Measurements from ENCODE around the gene GPR183.

The GPR183 gene, protein sequence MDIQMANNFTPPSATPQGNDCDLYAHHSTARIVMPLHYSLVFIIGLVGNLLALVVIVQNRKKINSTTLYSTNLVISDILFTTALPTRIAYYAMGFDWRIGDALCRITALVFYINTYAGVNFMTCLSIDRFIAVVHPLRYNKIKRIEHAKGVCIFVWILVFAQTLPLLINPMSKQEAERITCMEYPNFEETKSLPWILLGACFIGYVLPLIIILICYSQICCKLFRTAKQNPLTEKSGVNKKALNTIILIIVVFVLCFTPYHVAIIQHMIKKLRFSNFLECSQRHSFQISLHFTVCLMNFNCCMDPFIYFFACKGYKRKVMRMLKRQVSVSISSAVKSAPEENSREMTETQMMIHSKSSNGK

DNA sequence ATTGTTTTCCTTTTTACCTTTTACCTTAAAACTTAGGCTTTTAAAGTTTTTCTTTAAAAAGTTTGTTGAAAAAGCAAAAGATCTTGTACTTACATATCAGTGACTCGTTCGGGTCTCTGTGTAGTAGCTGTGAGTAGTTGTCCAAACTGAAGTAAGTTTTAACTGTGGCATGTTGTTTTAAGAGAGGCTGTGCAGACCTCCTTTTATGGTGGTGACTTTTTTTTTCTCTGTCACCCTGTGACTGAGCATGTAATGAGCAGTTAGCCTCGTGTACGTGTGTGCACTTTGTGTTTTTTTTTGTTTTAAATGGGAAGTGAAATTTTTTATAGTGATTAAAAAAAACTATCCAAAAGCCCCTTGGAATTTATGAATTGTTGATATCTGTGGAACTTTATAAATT, at the start of gene GPR183:
TSS of gene GPR183 (minus strand) at position 153 of the 400 bp plus-strand sequence. CDS start 11,254 bp downstream, outside the sequence.
- DNase-seq: no peak

DNA sequence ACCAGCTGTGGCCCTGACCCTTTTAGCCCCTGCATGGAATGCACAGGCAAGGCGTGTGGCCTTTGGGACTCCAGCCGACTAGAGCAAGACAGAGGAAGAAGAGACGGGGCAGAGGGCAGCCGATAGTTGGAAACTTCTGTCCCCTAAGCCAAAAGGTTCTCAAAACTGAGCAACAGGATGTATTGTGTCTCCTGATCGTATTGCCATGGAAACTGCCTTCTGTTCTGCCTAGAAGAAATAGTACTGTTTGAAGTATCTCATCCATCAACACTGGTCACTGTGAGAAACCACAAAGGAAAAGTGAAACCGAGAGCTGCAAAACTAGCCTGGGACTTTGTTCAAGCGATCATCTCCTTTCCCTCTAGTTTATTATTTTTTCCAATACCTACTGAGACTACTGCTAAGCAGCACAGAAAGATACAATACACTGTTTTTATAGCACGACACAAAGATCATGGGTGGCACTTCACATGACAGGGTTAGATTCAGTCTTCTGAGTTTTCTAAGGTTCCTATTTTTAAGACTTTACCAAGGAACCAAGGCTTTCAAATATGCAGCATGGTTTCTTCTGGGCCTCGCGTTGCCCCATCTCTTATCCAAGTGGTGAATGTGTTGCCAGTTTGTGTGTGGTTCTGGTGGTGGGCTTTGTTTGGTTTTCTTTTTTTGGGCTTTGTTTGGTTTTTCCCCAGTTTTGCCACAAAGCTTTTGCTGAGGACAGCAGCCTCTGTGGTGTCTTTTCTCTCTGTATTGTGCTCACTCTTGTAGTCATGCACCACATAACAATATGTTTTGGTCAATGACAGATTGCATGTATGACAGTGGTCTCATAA, 49.3 kb upstream of the GPR183 start:
- peak in 2 of 56 donors; percentile 15 to 16 for DNase-seq

DNA sequence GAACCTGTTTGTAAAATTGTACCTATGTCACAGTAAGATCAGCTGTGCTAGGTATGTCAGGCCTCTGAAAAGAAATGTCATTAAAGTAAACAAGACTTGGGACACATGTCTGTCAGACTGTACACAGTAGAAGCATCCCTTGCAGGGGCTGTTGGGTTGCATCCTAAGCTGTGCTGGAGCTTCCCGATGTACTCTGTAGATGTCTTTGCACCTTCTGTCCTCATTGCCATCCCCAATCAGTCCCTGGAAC, 48.7 kb upstream of the GPR183 start:
- DNase-seq: no peak

DNA sequence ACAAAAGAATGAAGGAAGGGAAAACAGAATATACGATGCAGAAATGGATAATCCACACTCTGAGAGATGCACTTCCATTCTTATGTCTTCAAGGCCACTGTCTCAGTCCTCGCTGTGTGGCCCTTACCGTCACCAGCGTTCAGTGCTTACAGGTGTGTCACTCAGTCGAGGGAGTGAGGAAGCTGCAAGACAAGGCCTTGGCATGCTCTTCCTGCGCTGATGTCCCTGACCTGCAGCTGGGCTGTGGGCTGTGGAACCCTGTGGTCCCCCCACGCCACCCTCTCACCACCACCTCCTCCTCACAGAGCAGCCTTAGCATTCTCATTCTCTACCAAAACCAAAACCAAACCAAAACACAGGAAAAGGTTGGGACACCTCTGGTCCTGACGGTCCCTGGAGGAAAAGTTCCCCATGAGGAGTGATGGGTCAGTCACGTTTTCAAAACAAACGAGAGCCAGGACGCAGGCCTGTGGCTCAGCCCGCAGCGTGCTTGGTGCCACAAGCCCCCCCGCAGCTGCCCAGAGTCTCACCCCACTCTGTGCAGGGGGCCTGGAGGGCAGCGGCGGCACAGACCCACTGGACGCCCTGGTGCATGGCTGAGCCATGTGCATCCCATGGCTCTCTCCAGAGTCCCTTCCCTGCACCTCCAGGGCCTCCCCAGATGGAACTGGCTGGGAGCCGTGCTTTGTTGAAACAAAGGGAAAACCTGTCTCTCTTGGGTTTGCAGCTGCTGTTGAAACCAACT, 48.2 kb upstream of the GPR183 start:
- DNase-seq: no peak

DNA sequence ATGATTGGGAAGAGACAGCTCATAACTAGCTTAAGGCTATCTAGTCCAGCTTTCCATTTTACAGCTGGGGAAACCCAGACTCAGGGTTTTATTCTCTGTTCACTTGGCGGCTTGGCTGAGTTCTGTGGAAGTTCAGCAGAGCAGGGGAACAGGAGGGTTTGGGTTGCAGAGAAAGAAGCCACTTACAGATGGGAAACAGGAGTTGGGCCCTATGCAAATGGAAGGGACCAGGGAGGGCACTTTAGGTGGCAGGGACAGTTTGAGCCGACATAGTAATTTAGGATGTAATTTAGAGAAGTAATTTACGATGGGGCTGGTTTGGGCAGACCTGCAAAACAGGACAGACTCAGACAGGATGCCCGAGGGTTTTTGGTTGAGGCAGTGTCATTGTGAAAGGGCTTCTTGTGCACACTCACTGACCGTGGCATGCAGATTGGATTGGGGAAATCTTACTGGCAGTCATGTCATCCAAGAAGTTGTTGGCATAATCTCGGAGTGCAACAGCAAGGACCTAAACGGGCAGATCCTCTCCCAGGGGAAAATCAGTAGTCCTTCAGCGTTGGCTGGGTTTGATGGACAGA, 47.3 kb upstream of the GPR183 start:
- DNase-seq: no peak

DNA sequence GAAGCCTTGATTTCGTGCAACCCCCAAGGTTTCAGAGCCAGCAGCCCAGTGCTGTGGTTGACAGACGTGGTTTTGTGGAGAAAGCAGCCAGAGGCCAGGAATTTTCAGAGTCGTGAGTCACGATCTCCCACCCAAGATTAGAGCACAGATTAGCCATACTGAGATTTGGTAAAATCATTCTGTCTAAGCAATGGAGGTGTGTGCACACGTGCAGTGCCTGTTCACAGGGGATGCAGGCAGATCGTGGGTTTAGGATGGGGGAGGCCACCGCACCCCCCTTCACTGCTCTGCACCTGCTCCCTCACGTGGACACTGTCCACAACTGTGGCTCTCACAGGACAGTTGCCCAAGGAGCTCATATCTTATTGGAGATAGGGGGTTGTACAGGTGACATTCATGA, 46.6 kb upstream of the GPR183 start:
- DNase-seq: no peak

DNA sequence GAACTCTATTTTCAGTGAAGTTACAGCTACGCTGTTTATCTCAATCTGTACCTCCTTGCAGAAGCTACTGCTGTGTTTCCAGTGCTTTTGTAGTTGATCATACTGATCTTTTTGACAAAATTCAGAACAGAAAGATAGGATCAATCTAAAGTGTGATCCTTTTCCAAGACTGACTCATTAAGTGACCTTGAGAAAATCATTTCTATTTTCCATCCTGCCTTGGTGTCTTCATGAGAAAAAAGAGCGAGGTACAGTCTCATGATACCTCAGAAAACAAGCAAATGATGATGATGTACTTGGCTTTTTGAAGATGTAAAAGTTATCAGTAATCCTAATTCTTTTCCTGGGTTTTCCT, 46.0 kb upstream of the GPR183 start:
- DNase-seq: no peak

DNA sequence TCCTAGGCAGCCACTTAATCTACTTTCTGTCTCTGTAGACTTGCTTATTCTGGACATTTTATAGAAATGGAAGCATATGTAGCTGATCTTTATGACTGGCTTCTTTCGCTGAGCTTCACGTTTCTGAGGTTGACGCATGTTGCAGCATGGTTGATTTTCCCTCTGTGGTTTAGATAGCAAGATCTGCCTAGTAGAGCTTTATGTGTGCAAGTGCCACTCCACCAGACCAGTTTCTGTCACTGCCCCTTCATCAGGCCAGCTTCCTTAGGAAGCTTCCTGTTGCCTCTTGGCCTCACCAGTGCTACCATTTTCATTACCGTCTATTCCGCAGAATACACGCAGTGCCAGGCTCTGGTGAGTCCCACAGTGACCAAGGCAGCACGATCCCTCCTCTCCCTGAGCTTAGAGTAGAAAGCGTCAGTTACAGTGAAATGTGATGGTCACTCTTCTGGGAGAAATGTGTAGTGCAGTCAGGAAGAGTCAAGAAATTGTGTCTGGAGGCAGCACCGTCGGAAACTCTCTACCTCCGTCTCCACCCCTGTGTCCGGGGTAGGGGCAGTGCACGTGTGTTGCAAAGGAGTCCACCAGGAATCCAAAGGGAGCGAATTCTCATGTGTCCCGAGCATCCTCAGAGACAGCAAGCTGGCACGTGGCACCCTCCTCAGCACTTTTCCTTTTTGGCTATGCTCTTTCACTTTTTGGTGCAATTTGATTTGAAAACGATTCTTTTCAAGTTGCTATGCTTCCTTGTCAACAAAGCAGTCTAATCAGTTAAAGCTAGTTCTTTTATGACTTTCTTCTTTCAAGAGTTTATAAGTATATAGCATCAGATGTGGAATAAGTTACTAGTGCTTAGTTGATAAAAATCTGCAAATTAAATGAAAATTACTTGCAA, 45.4 kb upstream of the GPR183 start:
- DNase-seq: no peak

DNA sequence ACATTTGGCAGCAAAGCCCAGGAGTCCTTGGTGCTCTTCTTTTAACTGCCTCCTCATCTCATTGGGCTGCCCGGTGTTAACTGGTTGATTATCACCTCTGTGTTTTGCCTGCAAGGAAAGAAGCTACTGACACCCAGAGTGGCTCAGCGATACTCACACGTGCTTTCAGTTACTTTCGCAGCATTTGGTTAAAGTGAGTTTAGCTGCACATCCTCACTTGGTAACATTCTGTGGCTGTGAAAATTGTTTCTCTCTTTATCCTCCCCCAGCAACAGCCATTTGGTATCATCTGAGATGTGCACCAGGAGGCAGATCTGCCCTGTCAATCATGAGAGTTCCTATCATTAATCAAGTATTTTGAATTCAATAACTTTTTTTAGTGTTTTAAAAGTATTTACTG, 44.6 kb upstream of the GPR183 start:
- no peak for DNase-seq

DNA sequence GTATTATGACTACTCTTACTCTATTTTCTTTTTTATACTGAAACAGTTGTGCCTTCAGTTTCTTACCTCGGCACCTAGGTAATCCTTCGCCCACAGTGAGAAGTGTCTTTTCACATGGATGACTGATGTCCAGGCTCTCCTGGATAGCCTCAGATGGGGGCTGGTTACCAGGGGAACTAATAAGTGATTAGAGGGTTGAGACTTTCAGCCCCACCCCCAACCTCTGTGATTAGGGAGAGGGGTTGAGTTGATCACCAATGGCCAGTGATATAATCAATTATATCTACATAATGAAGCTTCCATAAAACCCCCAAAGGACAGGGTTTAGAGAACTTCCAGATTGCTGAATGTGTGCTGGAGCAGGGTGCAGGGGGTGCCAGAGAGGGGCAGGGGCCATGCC, 43.0 kb upstream of the GPR183 start:
- no peak for DNase-seq

DNA sequence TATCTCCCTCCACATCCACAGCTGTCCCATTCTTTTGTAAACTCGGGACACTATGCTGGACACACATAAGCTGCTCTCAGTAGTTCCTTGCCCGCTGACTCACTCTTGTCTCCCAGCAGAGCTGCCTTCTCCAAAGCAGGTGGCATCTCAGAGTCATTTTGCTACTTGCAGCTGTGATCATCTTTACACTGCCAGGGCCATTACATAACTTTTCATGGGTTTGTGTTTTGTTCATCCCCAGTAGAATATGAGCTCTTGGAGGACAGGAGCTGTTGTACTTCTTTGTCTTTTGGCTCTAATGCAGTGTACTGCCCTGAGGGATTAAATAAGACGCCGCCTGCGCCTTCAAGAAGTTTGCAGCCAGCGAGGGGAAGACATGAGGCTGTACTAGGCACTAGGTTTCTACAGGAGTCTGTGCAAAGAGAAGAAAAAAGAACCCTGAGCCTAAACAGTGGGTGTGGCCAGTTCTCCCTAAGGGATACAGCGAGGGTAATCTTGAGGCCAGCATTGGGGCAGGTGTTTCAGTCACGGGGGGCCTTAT, 40.8 kb upstream of the GPR183 start:
- DNase-seq: no peak

DNA sequence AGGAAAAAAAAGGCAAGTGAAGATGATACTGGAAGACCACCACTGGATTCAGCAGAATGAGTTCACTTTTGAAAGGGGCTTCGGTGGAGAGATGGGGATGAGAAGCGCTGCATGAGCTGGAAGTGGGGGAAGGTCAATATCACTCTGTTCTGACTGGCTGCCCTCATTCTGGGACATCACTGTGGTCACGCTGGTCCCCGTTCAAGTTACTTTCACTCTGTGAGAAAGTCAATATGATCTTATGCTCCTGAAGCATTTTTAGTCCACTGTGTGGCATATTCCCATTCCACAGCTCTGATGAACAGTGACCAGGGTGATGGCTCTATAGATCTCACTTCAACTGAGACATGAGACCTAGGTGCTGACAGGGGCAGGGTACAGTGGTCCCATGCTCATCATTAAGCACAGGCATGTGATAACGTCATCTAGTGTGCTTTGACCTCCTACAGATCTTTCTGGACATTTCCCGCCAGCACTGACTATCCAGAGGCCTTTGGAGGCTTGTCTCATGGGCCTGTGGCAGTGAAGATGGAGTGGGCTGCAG, 40.2 kb upstream of the GPR183 start:
- DNase-seq: no peak

DNA sequence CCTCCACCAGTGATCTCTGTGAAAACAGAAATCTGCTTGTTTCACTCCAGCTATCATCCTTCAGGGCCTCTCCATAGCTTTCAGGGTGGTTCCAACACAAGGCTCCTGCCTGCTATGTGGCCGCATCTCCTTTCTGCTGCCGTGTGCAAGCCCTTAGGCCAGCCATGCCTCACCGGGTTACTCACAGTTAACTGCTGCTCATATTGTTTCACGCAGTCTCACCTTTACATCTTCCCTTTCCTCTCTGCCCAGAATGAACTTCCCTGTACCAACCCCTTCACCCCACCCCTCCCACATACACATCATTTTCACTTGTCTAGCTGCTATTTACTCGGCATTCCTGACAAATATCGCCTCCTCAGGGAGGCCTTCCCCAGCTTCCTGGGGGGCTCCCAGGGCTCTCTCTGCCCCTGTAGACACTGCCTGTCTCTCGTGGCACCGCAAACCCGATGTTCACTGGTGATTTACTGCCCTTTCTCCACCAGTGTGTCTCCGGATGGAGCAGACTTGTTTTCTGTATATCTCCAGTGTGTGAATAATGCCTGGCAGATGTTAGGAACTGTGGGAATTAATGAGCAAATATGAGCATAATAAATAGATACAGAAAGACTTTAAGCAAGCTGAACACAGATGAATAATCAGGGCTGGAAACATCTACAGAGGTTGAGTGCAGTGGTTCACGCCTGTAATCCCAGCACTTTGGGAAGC, 39.3 kb upstream of the GPR183 start:
- no peak for DNase-seq

DNA sequence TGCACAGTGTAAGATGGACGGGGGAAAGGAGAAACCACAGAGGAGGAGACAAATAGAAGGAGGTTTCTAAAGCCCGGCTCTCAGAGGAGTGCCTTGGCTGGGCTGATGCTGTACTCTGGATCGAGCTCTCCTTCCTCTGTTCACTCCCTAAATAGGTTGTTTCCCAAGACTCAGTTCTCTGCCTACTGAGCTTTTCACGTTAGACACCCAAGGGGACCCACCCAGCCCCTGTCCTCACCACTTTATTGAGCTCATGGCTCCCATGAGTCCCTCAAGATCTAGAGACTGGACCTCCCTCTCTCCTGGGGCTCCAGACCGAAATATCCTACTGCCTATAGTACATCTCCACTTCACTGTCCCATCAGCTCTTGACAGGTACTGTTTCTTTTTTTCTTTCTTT, 38.1 kb upstream of the GPR183 start:
- no peak for DNase-seq

DNA sequence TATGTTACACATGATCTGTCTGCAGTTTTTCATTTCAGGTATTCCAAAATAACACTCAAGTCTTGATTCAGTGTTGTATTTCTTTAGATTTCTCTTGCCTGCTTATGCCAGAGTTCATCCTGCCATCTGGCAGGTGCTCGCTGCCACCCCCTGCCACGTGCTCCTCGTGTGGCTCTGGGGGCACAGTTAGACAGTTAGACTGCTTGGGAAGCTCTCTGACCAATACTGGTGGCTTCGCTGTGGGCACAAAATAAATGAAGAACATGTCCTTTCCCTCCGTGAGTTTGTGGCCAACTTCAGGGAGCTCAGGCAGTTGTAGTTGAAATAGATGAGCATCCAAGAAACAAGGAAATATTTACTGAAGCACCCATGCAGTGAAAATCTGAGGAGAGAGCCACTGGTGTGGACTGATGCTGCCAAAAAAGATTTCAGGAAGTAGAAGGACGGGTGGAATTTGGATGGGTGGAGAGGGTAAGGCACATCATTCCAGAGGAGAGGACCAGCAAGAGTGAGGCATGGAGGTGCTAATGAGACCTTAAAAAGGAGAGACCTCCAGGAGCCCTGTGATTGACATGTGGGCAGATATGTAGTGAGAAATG, 37.5 kb upstream of the GPR183 start:
- no peak for DNase-seq

DNA sequence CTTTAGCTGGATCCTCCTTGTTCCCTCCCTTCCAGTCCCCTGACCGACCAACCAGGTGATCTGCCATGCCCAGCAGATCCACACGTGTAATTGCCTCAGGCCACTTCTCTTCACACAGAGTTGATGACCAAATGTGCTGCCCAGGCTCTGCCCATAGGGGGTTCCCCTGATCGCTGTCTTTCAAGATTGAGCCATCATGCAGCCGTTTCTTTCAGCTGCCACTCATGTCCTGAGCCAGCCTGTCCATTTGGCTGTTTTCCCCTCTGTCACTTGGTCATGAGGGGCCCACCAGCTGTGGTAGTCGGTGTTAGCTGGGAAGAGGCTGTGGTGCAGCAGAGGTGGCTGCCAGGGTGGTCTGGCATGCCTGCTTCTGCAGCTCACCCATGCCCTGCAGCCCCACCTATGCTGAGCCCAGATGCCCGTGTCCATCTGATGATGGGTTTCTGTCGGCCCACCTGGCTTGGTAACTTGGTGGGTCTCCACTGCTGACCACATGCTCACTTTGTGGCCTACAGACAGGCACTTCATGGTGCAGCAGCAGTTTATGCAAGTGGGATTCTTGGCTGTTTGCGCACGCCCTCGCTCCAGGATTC, 35.6 kb upstream of the GPR183 start:
- no peak for DNase-seq

DNA sequence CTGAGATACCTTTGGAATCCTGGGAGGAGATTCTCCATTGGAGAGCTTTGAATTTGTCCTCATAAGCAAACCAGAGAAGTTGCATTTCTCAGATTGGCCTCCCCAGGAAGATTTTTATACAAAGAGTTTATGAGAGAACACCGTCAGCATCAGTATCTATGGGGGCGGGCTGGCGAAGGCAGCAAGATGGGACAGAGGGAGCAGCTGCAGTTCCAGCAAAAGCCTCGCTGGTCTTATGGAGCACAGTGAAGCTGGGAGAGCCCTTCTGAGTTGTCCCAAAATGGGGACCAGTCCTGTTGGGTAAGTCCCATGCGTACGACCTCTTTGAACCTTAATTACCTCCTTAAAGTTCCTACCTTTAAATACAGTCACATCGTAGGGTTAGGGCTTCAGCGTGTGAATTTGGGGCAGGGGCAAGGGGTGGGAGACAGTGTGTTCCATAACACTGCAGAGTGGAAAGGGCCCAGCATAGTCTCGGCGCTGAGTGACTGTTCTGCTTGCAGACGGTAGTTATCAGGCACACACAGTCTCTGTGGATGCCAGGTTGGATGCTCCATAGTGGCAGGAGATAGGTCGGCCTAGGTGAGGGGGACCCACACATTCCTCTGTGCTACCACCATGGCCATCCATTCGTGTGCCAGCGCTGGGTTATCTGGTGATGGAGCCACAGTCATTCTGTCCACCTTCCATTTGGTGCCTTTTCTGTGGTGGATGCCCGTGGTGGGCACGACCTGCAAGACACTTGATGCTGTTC, 34.9 kb upstream of the GPR183 start:
- DNase-seq: no peak

DNA sequence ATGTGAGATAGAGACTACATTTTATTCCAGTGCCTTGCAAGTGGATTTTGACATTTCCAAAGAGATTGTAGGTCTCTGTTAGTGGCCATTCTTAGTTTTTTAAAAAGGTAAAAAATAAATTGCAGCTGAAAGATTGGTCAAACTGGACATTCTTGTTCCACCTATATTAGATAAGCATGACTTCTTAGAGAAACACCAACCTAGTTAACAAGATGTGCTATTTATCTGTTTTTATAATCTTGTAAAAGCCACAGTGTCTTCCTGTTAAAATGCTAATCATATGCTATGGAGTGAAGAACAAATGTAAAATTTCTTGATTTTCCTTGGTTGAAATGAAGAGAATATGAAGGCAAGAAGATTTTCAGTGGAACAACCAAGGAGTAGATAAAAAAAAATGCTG, 33.4 kb upstream of the GPR183 start:
- DNase-seq: no peak

All from nucleus accumbens (tissue), 56 donors.